Stomach (tissue), 9 donors: ENCODE data around the gene SLC38A3. TPM values are rescaled to one million over a fixed set of nuclear protein-coding genes. Genes with fewer than 3 reads are reported as not detected.

ENCODE experiments used
- DNase-seq, 2 donors: peaks; one replicate each; pipeline versions ENCODE4 v3.0.0 to v3.0.0-alpha.2; 2013 to 2019
- H3K27ac ChIP-seq, 5 donors: fragments of 200-600 bp in 4 of 5; sonication (generic) in 4 of 5; one replicate each; pipeline ENCODE4 v1.5.1; 2013 to 2019; ENCODE audit warnings: mild to moderate bottlenecking in 1 of 5, moderate library complexity in 1 of 5
- H3K27me3 ChIP-seq, 3 donors: fragments of 200-600 bp; sonication (generic); one replicate each; pipeline ENCODE4 v1.5.1; 2017 to 2019; ENCODE audit warnings: mixed run types in 1 of 3
- H3K36me3 ChIP-seq, 4 donors: fragments of 200-600 bp; sonication (generic); 1 replicate in 3 of 4; 2 replicates in 1 of 4; pipeline ENCODE4 v1.5.1; 2016 to 2019
- H3K4me1 ChIP-seq, 4 donors: fragments of 200-600 bp; sonication (generic); one replicate each; pipeline ENCODE4 v1.5.1; 2016 to 2019
- H3K4me3 ChIP-seq, 4 donors: fragments of 200-600 bp; sonication (generic) in 3 of 4; one replicate each; pipeline ENCODE4 v1.5.1; 2016 to 2019; ENCODE audit warnings: mild to moderate bottlenecking in 1 of 4
- H3K9me3 ChIP-seq, 4 donors: fragments of 200-600 bp; sonication (generic); one replicate each; pipeline ENCODE4 v1.5.1; 2016 to 2019
- EP300 ChIP-seq: sonication (generic); formaldehyde crosslinking; IDR thresholded peaks from one replicate; pipeline ENCODE4 v1.6.1; 2017; ENCODE audit warnings: antibody characterized with exemption
- POLR2A ChIP-seq, 4 donors: fragments of 450-650 bp; IDR thresholded peaks; one replicate each; pipeline ENCODE4 v1.6.1; 2016; ENCODE audit warnings: antibody characterized with exemption in 4 of 4, control low read depth in 2 of 4, mild to moderate bottlenecking in 1 of 4, moderate library complexity in 1 of 4
- POLR2AphosphoS5 ChIP-seq, 3 donors: sonication (generic); formaldehyde crosslinking; IDR thresholded peaks; one replicate each; pipeline ENCODE4 v1.6.1; 2016; ENCODE audit warnings: antibody characterized with exemption in 3 of 3
- WGBS, 5 donors: extraction: QIAGEN DNeasy Blood & Tissue Kit in 3 of 5; methylation state at CpG; one replicate each; pipeline versions ENCODE4 v1.1.5 to v1.1.7; 2013 to 2018; 5-methylcytosine and 5-hydroxymethylcytosine counted together
- intact Hi-C: fragments of 100-400 bp; cut with DNase I; formaldehyde crosslinking; loops from one replicate; pipeline ENCODE4 v1.15.1; 2023; ENCODE audit warnings: low total_unique reads
- polyA plus RNA-seq, 3 donors: library from polyadenylated mRNA; stranded (reverse); fragments of 200-250 nt; gene quantifications; one replicate each; pipeline ENCODE4 v1.2.3, GENCODE V29; 2013
- total RNA-seq, 5 donors: library from RNA; depleted of rRNA; stranded (reverse); fragments of >200 nt; gene quantifications; one replicate each; pipeline versions ENCODE4 v1.1.0 to v1.2.3, GENCODE V29; 2014 to 2016
- TF ChIP-seq, protein P1 (sequence below), 7 experiments: fragments of 450-650 bp in 4 of 7; fragments of 200-600 bp in 3 of 7; sonication (generic) in 3 of 7; IDR thresholded peaks; one replicate each; pipeline ENCODE4 v1.5.1; 2016 to 2019; ENCODE audit warnings: antibody characterized with exemption in 7 of 7, control low read depth in 2 of 7, mild to moderate bottlenecking in 1 of 7
- donor health status: healthy with polysubstance abuse.
- donor health status: Bipolar disorder and iron deficiency.
- donor health status: healthy.

Gene SLC38A3
- total and polyA plus RNA-seq, 8 donors: 0.15 to 3.1 (median 1.0) TPM; not detected in 4

DNA sequence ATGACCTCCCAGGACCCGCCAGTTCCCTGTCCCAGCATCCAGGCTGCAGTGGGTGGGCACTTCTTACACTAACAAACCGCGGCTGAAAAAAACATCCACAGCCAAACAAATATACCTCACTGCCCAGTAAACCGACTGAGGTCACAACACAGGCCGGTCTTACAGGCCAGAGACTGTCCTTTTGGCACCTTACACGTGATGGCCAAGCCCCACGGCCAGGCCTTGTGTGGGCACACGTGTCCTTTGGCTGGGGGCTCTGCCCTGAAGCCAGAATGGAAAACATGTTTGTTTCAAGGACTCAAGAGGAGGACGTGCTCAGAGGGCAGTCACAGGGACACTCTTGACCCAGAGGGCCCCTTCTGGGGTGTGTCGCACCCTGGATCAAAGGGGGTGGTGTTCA, 9.8 kb downstream of the SLC38A3 start:
- WGBS, 5 donors: 69 to 79% (median 78%) methylated on average over 10 of the region's 10 CpGs
- H3K36me3 ChIP-seq: no peaks in the 10 kb centered on the region
- TF ChIP-seq POLR2A (IDR thresholded peaks at IDR 0.05) (no peak), EP300 (no peak), POLR2AphosphoS5 (IDR thresholded peaks at IDR 0.05) (no peak)
- TF ChIP-seq, protein P1, sequence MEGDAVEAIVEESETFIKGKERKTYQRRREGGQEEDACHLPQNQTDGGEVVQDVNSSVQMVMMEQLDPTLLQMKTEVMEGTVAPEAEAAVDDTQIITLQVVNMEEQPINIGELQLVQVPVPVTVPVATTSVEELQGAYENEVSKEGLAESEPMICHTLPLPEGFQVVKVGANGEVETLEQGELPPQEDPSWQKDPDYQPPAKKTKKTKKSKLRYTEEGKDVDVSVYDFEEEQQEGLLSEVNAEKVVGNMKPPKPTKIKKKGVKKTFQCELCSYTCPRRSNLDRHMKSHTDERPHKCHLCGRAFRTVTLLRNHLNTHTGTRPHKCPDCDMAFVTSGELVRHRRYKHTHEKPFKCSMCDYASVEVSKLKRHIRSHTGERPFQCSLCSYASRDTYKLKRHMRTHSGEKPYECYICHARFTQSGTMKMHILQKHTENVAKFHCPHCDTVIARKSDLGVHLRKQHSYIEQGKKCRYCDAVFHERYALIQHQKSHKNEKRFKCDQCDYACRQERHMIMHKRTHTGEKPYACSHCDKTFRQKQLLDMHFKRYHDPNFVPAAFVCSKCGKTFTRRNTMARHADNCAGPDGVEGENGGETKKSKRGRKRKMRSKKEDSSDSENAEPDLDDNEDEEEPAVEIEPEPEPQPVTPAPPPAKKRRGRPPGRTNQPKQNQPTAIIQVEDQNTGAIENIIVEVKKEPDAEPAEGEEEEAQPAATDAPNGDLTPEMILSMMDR (IDR thresholded peaks at IDR 0.05): no peak
- H3K27me3 ChIP-seq: no peaks in the 10 kb centered on the region
- no peak overlapping the region for H3K27ac ChIP-seq
- H3K9me3 ChIP-seq: no peaks in the 10 kb centered on the region
- H3K4me1 ChIP-seq: peaks cover 0 to 5% (median 0%) of the 10 kb centered on the region in 4 donors
- no peak for DNase-seq
- H3K4me3 ChIP-seq: no peak overlapping the region
- intact Hi-C loops: no loop called here

DNA sequence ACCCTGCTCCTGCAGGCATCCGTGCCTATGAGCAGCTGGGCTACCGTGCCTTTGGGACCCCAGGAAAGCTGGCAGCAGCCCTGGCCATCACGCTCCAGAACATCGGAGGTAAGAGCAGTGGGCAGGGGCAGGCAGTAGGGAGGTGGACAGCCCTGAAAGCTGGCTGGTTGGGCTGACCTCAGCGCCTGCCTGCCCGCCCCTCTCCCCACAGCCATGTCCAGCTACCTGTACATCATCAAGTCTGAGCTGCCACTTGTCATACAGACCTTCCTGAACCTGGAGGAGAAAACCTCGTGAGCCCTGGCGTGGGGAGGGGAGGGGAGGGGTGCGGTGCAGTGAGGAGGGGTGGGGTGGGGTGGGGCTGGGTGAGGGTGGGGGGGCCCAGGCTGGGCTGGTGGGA, 10.5 kb downstream of the SLC38A3 start:
- Histone ChIP-seq H3K4me1 (peaks cover 0 to 4% (median 0%) of the 10 kb centered on the region in 4 donors), H3K27me3 (no peaks in the 10 kb centered on the region), H3K27ac (no peak overlapping the region), H3K4me3 (no peak overlapping the region), H3K9me3 (no peaks in the 10 kb centered on the region), H3K36me3 (no peaks in the 10 kb centered on the region)
- no peak for TF ChIP-seq POLR2A (IDR thresholded peaks at IDR 0.05)
- no peak for TF ChIP-seq POLR2AphosphoS5 (IDR thresholded peaks at IDR 0.05)
- TF ChIP-seq EP300: no peak
- TF ChIP-seq, protein P1 (IDR thresholded peaks at IDR 0.05): no peak
- no peak for DNase-seq
- 73 to 82% (median 78%) methylated on average over 6 to 9 of the region's 9 CpGs for WGBS, 5 donors
- intact Hi-C loops: no loop called here

DNA sequence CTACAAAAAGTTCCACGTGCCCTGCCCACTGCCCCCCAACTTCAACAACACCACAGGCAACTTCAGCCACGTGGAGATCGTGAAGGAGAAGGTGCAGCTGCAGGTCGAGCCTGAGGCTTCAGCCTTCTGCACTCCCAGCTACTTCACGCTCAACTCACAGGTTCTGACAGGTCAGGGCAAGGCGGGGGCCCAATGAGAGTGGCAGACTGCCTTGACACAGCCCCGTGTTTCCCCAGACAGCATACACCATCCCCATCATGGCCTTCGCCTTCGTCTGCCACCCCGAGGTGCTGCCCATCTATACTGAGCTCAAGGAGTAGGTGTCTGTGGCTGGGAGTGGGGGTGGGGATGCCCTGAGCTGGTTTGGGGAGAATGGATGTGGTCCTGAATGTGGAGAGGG, 12.6 kb downstream of the SLC38A3 start:
- DNase-seq: no peak
- Histone ChIP-seq H3K27ac (no peak overlapping the region), H3K36me3 (no peaks in the 10 kb centered on the region), H3K9me3 (no peaks in the 10 kb centered on the region), H3K27me3 (no peaks in the 10 kb centered on the region), H3K4me1 (no peaks in the 10 kb centered on the region), H3K4me3 (no peak overlapping the region)
- TF ChIP-seq EP300 (no peak), POLR2A (IDR thresholded peaks at IDR 0.05) (no peak), POLR2AphosphoS5 (IDR thresholded peaks at IDR 0.05) (no peak)
- TF ChIP-seq, protein P1 (IDR thresholded peaks at IDR 0.05): no peak
- intact Hi-C loops: no loop called here
- WGBS, 5 donors: 74 to 79% (median 77%) methylated on average over 7 to 10 of the region's 10 CpGs

DNA sequence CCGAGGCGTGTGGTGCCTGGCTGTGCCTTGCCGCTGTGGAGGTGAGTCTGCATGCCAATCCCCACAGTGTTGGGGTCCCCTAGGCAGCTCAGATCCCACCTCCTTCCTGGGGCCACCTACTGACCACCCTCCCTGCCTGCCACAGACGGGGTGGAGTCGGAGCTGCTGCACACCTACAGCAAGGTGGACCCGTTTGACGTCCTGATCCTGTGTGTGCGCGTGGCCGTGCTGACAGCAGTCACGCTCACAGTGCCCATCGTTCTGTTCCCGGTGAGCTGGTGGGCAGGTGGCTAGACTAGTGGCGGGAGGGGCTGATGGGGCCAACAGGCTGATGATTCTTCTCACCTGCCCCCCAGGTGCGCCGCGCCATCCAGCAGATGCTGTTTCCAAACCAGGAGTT, 13.4 kb downstream of the SLC38A3 start:
- Histone ChIP-seq H3K36me3 (no peaks in the 10 kb centered on the region), H3K27me3 (no peaks in the 10 kb centered on the region), H3K4me1 (no peaks in the 10 kb centered on the region), H3K9me3 (no peaks in the 10 kb centered on the region), H3K27ac (no peak overlapping the region), H3K4me3 (no peak overlapping the region)
- 90 to 95% (median 93%) methylated on average over 9 to 17 of the region's 17 CpGs for WGBS, 5 donors
- no peak for DNase-seq
- TF ChIP-seq POLR2A (IDR thresholded peaks at IDR 0.05): no peak
- TF ChIP-seq, protein P1 (IDR thresholded peaks at IDR 0.05): no peak
- no peak for TF ChIP-seq EP300
- no peak for TF ChIP-seq POLR2AphosphoS5 (IDR thresholded peaks at IDR 0.05)
- intact Hi-C loops: no loop called here
